ENCODE data around the gene SP2.
A peak's percentile ranks its signal among the peaks of the same experiment; 100 is the strongest.

Gene SP2

DNA sequence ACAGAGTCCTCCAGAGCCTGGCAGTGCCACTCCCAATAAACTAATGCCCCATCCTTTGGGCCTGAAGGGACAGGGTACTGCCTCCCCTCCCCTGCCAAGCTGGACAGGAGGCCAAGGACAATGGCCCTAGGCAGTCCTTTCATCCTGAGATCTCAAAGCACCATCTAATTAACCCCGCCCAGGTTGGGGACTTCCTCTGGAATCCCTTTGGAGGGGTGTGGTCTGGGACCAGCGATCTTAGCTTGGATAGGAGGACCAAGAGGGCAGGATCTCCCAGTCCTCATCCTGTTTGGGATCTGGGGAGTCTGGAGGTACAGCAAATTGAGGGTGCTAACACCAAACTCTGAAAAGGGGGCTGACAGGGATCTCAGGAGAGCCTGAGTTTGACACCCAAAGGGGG is 26.9 kb upstream of the SP2 start:
- ATAC-seq (ENCODE audit: low read depth) (no peak), DNase-seq (ENCODE audit: low spot score) (no peak)
- TF ChIP-seq, protein P1, sequence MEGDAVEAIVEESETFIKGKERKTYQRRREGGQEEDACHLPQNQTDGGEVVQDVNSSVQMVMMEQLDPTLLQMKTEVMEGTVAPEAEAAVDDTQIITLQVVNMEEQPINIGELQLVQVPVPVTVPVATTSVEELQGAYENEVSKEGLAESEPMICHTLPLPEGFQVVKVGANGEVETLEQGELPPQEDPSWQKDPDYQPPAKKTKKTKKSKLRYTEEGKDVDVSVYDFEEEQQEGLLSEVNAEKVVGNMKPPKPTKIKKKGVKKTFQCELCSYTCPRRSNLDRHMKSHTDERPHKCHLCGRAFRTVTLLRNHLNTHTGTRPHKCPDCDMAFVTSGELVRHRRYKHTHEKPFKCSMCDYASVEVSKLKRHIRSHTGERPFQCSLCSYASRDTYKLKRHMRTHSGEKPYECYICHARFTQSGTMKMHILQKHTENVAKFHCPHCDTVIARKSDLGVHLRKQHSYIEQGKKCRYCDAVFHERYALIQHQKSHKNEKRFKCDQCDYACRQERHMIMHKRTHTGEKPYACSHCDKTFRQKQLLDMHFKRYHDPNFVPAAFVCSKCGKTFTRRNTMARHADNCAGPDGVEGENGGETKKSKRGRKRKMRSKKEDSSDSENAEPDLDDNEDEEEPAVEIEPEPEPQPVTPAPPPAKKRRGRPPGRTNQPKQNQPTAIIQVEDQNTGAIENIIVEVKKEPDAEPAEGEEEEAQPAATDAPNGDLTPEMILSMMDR (IDR thresholded peaks at IDR 0.05; ENCODE audit: poor library complexity, severe bottlenecking), result no peak
- no peaks in the 10 kb centered on the region for H3K36me3 ChIP-seq (ENCODE audit: low read depth)
- no peak overlapping the region for H3K27ac ChIP-seq (ENCODE audit: poor library complexity, severe bottlenecking)
- no peaks in the 10 kb centered on the region for H3K9me3 ChIP-seq (ENCODE audit: severe bottlenecking)
- no peak overlapping the region for H3K4me3 ChIP-seq (ENCODE audit: severe bottlenecking)
- peaks cover 20% of the 10 kb centered on the region for H3K4me1 ChIP-seq (ENCODE audit: insufficient read depth, poor library complexity, severe bottlenecking)
- no peaks in the 10 kb centered on the region for H3K27me3 ChIP-seq (ENCODE audit: insufficient read depth, poor library complexity, severe bottlenecking)

DNA sequence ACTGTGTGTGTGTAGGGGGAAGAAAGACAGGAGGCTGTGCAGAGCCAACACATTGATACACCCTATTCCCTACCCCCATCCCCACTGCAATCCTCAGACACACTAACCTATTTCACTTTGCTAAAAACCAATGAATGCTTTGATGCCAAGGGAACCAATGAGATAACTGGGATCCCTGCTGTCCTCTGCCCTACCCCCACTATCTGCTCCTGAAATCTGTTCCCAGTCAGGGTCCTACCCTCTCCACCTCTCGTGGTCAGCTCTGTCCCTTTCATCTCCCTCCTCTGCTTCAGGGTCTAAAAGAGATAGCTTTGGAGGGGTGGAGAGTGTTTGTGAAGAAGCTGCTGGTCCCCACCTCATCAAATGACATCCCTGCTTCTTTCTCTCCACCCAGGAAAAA is 26.0 kb upstream of the SP2 start:
- Histone ChIP-seq H3K27me3 (ENCODE audit: insufficient read depth, poor library complexity, severe bottlenecking) (no peaks in the 10 kb centered on the region), H3K9me3 (ENCODE audit: severe bottlenecking) (no peaks in the 10 kb centered on the region), H3K27ac (ENCODE audit: poor library complexity, severe bottlenecking) (no peak overlapping the region), H3K36me3 (ENCODE audit: low read depth) (no peaks in the 10 kb centered on the region), H3K4me1 (ENCODE audit: insufficient read depth, poor library complexity, severe bottlenecking) (peaks cover 11% of the 10 kb centered on the region), H3K4me3 (ENCODE audit: severe bottlenecking) (no peak overlapping the region)
- no peak for DNase-seq (ENCODE audit: low spot score)
- TF ChIP-seq, protein P1 (IDR thresholded peaks at IDR 0.05; ENCODE audit: poor library complexity, severe bottlenecking), result no peak
- no peak for ATAC-seq (ENCODE audit: low read depth)

DNA sequence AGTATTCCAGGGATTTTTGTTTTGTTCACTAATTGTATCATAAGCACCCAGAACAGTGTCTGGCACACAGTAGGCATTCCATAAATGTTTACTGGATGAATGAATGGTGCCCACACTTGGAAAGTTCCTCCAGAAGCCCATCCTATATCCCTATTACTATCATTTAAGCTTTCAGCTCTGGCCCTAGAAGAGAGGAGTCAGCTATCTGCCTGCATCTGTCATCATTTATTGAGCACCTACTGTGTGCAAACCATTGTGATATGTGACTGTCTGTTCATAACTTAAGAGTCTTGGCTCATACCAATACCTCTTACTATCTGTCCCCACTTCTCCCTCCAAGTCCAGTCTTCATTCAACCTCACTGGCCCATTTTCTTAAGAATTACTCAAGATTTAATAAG is 25.0 kb upstream of the SP2 start:
- peaks cover 6% of the 10 kb centered on the region for H3K4me1 ChIP-seq (ENCODE audit: insufficient read depth, poor library complexity, severe bottlenecking)
- no peak overlapping the region for H3K27ac ChIP-seq (ENCODE audit: poor library complexity, severe bottlenecking)
- DNase-seq (ENCODE audit: low spot score) (no peak), ATAC-seq (ENCODE audit: low read depth) (no peak)
- TF ChIP-seq, protein P1 (IDR thresholded peaks at IDR 0.05; ENCODE audit: poor library complexity, severe bottlenecking), result no peak
- no peaks in the 10 kb centered on the region for H3K9me3 ChIP-seq (ENCODE audit: severe bottlenecking)
- no peaks in the 10 kb centered on the region for H3K36me3 ChIP-seq (ENCODE audit: low read depth)
- H3K4me3 ChIP-seq (ENCODE audit: severe bottlenecking), result no peak overlapping the region
- no peaks in the 10 kb centered on the region for H3K27me3 ChIP-seq (ENCODE audit: insufficient read depth, poor library complexity, severe bottlenecking)

DNA sequence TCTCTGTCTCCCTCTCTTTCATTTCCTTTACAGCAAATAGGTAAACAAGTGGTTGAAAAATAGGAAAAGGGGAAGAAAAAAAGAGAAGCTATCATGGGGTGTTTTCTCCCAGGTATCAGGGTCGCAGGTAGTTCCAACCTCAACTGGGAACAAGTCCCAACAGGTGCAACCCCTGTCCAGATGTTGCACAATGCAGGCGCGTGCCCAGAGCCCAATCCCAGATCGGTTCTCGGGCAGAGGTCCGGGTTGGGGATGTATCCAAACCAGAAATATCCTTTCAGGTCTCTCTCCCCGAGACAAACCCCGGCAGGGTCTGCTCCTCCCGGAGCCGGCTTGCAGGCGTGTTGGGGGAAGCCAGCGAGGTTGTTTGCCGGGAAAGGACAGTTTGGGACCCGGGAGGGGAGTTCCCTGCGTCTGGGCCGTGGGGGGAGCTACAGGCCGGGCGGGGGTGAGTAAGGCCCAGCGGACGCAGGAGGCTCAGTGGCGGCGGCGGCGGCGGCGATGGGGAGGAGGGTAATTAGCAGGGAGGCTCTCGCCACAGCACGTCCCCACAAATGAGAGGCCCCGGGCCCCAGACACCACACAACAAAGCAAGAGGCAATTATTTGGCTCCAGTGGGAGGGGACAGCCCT is 23.9 kb upstream of the SP2 start:
- Histone ChIP-seq H3K27ac (ENCODE audit: poor library complexity, severe bottlenecking) (no peak overlapping the region), H3K4me1 (ENCODE audit: insufficient read depth, poor library complexity, severe bottlenecking) (peaks cover 6% of the 10 kb centered on the region), H3K27me3 (ENCODE audit: insufficient read depth, poor library complexity, severe bottlenecking) (no peaks in the 10 kb centered on the region), H3K9me3 (ENCODE audit: severe bottlenecking) (no peaks in the 10 kb centered on the region), H3K36me3 (ENCODE audit: low read depth) (no peaks in the 10 kb centered on the region), H3K4me3 (ENCODE audit: severe bottlenecking) (no peak overlapping the region)
- ATAC-seq (ENCODE audit: low read depth) (no peak), DNase-seq (ENCODE audit: low spot score) (no peak)
- TF ChIP-seq, protein P1 (IDR thresholded peaks at IDR 0.05; ENCODE audit: poor library complexity, severe bottlenecking), result no peak

DNA sequence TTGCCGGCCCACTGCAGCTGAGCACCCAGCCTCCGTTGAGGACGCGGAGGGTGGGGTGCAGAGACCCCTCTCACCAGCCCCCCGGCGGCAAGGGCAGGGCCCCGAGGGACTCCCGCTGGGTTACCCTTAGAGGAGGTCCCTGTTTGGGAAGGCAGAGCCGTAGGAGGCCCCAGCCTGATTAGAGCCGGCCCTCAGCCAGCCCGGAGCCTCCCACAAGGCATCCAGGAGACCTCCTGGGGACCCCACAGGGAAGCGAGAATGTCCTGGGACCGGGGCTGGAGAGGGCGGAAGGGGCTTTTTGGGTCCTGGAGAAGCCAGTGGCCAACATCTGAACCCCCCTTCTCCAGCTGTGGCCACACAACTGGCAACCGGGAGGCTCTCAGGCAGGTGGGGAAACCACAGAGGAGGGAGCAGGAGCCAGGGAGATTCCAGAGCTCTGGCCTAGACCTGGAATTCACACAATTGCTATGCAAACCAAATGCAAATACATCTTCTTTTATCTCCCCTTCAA is 23.3 kb upstream of the SP2 start:
- H3K4me3 ChIP-seq (ENCODE audit: severe bottlenecking), result no peak overlapping the region
- peaks cover 6% of the 10 kb centered on the region for H3K4me1 ChIP-seq (ENCODE audit: insufficient read depth, poor library complexity, severe bottlenecking)
- no peak for DNase-seq (ENCODE audit: low spot score)
- no peak overlapping the region for H3K27ac ChIP-seq (ENCODE audit: poor library complexity, severe bottlenecking)
- no peaks in the 10 kb centered on the region for H3K9me3 ChIP-seq (ENCODE audit: severe bottlenecking)
- no peaks in the 10 kb centered on the region for H3K36me3 ChIP-seq (ENCODE audit: low read depth)
- peak; percentile 35; the same call in 2 of the 3 replicates for ATAC-seq (ENCODE audit: low read depth)
- TF ChIP-seq, protein P1 (IDR thresholded peaks at IDR 0.05; ENCODE audit: poor library complexity, severe bottlenecking), result no peak
- H3K27me3 ChIP-seq (ENCODE audit: insufficient read depth, poor library complexity, severe bottlenecking), result no peaks in the 10 kb centered on the region
